ENCODE data around the gene CEMIP. TPM values are rescaled to one million over a fixed set of nuclear protein-coding genes. Genes with fewer than 3 reads are reported as not detected.
"Not testable (repeated sequence)": the region's sequence is repeated elsewhere in the genome, so short reads cannot be mapped to it uniquely, and the experiment has no call there.

The CEMIP gene
- polyA plus RNA-seq, 2 of the 4 experiments (the other 2 are of a cell fraction): 0.54 to 0.84 TPM

DNA sequence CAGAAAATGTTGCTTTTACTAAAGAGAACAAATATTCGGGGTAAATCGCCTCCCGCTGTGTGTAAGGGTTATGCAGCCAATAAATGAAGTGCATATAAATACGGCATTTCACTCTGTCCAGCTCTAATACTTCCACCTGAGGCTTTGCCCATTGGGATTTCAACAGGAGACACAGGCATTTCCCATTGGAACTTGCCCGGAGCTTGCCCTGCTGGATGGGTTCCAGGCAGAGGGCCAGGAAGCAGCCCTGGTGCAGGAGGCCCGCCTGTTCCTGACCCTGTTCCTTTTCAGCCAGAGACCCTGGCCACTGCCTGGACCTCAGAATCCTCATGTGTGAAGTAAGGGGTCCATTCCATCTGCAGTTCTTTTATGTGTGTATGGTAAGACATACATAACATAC lies 17.4 kb upstream of the CEMIP start:
- no peak for DNase-seq (ENCODE audit: low read depth in 1 of 2, low spot score in 1 of 2)
- POLR2A ChIA-PET: no interaction called here
- Histone ChIP-seq H3K27ac (no peak overlapping the region), H3K4me3 (no peak overlapping the region), H3K4me2 (no peak overlapping the region), H3K4me1 (0 out of 3 replicates have a peak, but pooled peaks cover 4% of the 10 kb centered on the region), H3K9me3 (no peaks in the 10 kb centered on the region)
- WGBS (ENCODE audit: missing lambda C conversion rate): 85% methylated on average over 6 of the region's 6 CpGs
- TF ChIP-seq, protein P1, sequence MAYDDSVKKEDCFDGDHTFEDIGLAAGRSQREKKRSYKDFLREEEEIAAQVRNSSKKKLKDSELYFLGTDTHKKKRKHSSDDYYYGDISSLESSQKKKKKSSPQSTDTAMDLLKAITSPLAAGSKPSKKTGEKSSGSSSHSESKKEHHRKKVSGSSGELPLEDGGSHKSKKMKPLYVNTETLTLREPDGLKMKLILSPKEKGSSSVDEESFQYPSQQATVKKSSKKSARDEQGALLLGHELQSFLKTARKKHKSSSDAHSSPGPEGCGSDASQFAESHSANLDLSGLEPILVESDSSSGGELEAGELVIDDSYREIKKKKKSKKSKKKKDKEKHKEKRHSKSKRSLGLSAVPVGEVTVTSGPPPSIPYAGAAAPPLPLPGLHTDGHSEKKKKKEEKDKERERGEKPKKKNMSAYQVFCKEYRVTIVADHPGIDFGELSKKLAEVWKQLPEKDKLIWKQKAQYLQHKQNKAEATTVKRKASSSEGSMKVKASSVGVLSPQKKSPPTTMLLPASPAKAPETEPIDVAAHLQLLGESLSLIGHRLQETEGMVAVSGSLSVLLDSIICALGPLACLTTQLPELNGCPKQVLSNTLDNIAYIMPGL (CRISPR knock-in tag; IDR thresholded peaks at IDR 0.05; ENCODE audit: borderline replicate concordance): no peak
- TF ChIP-seq RNF2 (IDR thresholded peaks at IDR 0.05; ENCODE audit: borderline replicate concordance, low read depth): no peak
- TF ChIP-seq, protein P2, sequence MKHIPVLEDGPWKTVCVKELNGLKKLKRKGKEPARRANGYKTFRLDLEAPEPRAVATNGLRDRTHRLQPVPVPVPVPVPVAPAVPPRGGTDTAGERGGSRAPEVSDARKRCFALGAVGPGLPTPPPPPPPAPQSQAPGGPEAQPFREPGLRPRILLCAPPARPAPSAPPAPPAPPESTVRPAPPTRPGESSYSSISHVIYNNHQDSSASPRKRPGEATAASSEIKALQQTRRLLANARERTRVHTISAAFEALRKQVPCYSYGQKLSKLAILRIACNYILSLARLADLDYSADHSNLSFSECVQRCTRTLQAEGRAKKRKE (CRISPR knock-in tag; IDR thresholded peaks at IDR 0.05; ENCODE audit: low read depth): no peak
- no peak for TF ChIP-seq POLR2A (IDR thresholded peaks at IDR 0.05; ENCODE audit: low read length)
- no peak for TF ChIP-seq FOSL2 (IDR thresholded peaks at IDR 0.05)
- TF ChIP-seq FOSL2 (CRISPR knock-in tag; IDR thresholded peaks at IDR 0.05): no peak
- no peak for TF ChIP-seq HDAC2 (IDR thresholded peaks at IDR 0.05)
- TF ChIP-seq HOXA7 (CRISPR knock-in tag; IDR thresholded peaks at IDR 0.05): no peak
- no peak for TF ChIP-seq KDM1A (IDR thresholded peaks at IDR 0.05; ENCODE audit: low read depth)
- TF ChIP-seq EP300 (IDR thresholded peaks at IDR 0.05): no peak
- TF ChIP-seq, protein P3, sequence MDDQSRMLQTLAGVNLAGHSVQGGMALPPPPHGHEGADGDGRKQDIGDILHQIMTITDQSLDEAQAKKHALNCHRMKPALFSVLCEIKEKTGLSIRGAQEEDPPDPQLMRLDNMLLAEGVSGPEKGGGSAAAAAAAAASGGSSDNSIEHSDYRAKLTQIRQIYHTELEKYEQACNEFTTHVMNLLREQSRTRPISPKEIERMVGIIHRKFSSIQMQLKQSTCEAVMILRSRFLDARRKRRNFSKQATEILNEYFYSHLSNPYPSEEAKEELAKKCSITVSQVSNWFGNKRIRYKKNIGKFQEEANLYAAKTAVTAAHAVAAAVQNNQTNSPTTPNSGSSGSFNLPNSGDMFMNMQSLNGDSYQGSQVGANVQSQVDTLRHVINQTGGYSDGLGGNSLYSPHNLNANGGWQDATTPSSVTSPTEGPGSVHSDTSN (IDR thresholded peaks at IDR 0.05): no peak
- TF ChIP-seq ZFP36 (IDR thresholded peaks at IDR 0.05; ENCODE audit: borderline replicate concordance, partially characterized antibody): no peak
- no peak for TF ChIP-seq RAD21 (conservative IDR thresholded peaks at IDR 0.05 in 1 of 2, IDR thresholded peaks at IDR 0.05 in 1 of 2)
- no peak for TF ChIP-seq RARB (CRISPR knock-in tag; IDR thresholded peaks at IDR 0.05)
- TF ChIP-seq CEBPB (IDR thresholded peaks at IDR 0.05): no peak
- TF ChIP-seq, protein P4, sequence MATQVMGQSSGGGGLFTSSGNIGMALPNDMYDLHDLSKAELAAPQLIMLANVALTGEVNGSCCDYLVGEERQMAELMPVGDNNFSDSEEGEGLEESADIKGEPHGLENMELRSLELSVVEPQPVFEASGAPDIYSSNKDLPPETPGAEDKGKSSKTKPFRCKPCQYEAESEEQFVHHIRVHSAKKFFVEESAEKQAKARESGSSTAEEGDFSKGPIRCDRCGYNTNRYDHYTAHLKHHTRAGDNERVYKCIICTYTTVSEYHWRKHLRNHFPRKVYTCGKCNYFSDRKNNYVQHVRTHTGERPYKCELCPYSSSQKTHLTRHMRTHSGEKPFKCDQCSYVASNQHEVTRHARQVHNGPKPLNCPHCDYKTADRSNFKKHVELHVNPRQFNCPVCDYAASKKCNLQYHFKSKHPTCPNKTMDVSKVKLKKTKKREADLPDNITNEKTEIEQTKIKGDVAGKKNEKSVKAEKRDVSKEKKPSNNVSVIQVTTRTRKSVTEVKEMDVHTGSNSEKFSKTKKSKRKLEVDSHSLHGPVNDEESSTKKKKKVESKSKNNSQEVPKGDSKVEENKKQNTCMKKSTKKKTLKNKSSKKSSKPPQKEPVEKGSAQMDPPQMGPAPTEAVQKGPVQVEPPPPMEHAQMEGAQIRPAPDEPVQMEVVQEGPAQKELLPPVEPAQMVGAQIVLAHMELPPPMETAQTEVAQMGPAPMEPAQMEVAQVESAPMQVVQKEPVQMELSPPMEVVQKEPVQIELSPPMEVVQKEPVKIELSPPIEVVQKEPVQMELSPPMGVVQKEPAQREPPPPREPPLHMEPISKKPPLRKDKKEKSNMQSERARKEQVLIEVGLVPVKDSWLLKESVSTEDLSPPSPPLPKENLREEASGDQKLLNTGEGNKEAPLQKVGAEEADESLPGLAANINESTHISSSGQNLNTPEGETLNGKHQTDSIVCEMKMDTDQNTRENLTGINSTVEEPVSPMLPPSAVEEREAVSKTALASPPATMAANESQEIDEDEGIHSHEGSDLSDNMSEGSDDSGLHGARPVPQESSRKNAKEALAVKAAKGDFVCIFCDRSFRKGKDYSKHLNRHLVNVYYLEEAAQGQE (IDR thresholded peaks at IDR 0.05): no peak
- TF ChIP-seq BHLHE40 (IDR thresholded peaks at IDR 0.05; ENCODE audit: low read depth, low read length): no peak
- TF ChIP-seq TP53 (CRISPR knock-in tag; IDR thresholded peaks at IDR 0.05): no peak
- no peak for TF ChIP-seq HOXB13 (CRISPR knock-in tag; IDR thresholded peaks at IDR 0.05; ENCODE audit: low read depth)
- no peak for FAIRE-seq
- no peak for ATAC-seq
- CTCF ChIA-PET: interaction anchor here (1.1 to 2.0 kb wide), 3 partner anchors 9 to 15 kb away, joined by 3 to 7 read pairs (median 4); no protein-coding TSS in a partner anchor

DNA sequence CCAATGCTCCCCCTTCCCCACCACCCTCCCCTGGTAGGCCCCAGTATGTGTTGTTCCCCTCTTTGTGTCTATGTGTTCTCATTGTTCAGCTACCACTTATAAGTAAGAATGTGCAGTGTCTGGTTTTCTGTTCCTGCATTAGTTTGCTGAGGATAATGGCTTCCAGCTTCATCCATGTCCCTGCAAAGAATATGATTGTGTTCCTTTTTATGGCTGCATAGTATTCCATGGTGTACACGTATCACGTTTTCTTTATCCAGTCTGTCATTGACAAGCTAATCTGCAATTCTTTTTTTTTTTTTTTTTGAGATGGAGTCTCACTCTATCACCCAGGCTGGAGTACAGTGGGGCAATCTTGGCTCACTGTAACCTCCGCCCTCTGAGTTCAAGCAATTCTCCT lies 15.9 kb upstream of the CEMIP start:
- H3K4me3 ChIP-seq; ATAC-seq; H3K27ac ChIP-seq; FAIRE-seq; DNase-seq (ENCODE audit: low read depth in 1 of 2, low spot score in 1 of 2); H3K4me1 ChIP-seq; H3K9me3 ChIP-seq; POLR2A ChIA-PET; H3K4me2 ChIP-seq: not testable (repeated sequence)
- CTCF ChIA-PET: interaction anchor here (0.6 to 7.2 kb wide), 6 partner anchors 10 to 1496 kb away, joined by 3 to 96 read pairs (median 5); partner anchors contain the start of genes ABHD17C and CEMIP
- 91% methylated on average over 3 of the region's 3 CpGs for WGBS (ENCODE audit: missing lambda C conversion rate)
